CMK (cell line): ENCODE measurements around the gene VAMP8.
"Not testable (repeated sequence)": the region's sequence is repeated elsewhere in the genome, so short reads cannot be mapped to it uniquely, and the experiment has no call there.

Experiments
- DNase-seq: peaks from one replicate; pipeline ENCODE4 v3.0.0-alpha.2; 2010; ENCODE audit warnings: low read depth

Gene VAMP8

GRCh38 chr2:85547089-85547858, 30.1 kb upstream of the VAMP8 start:
- no peak for DNase-seq

GRCh38 chr2:85547859-85548607, 29.4 kb upstream of the VAMP8 start:
- DNase-seq = no peak

DNA sequence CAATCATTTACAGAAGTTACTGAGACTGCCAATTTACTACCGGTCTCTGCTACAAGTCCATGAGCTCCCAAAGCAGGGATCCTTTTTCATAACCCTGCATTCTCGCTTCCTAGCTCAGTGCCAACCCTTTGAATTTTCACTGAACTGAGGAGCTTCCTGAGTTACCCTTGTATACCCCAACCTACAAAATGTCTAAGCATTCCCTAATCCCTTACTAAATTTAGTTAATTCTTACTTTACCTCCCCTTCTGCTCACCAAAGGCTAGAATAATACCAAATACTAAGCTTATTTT, 28.8 kb upstream of the VAMP8 start:
- no peak for DNase-seq

DNA sequence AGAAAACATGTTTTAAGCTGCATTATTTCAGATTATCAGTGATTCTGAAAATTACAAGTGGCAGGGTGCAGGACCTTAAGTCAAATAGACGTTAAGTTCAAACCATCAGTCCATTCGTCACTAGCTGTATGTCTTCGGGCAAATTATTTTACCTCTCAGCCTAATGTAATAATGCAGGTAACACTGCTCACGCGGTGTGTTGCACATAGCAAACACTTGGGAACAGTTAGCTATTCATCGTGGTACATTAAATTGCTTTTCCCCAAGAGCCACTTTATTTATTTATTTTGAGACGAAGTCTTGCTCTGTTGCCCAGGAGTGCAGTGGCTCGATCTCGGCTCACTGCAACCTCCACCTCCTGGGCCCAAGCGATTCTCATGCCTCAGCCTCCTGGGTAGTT, 28.3 kb upstream of the VAMP8 start:
- DNase-seq = no peak

- no peak for DNase-seq
These were observed 27.6 kb upstream of the VAMP8 start for GRCh38 chr2:85549826-85550225.

DNA sequence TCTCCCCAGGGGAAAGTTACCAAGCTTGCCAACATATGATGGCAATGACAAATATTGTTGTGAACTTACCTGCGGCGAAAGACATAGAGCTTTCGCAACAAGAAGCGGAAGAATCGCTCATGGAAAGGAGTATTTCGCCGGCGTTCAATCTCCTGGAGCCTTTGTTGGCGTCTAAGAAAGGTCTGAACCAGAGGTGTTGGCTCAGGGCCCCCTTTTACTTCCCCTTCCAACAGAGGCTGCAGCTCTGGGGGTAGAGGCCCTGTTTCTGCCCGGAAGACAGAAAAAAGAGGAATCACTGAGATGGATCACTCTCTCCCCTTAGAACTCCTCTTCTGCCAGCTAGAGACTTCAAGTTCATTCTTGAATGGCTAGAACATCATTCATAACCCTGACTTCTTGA, 26.9 kb upstream of the VAMP8 start:
- DNase-seq = no peak

DNA sequence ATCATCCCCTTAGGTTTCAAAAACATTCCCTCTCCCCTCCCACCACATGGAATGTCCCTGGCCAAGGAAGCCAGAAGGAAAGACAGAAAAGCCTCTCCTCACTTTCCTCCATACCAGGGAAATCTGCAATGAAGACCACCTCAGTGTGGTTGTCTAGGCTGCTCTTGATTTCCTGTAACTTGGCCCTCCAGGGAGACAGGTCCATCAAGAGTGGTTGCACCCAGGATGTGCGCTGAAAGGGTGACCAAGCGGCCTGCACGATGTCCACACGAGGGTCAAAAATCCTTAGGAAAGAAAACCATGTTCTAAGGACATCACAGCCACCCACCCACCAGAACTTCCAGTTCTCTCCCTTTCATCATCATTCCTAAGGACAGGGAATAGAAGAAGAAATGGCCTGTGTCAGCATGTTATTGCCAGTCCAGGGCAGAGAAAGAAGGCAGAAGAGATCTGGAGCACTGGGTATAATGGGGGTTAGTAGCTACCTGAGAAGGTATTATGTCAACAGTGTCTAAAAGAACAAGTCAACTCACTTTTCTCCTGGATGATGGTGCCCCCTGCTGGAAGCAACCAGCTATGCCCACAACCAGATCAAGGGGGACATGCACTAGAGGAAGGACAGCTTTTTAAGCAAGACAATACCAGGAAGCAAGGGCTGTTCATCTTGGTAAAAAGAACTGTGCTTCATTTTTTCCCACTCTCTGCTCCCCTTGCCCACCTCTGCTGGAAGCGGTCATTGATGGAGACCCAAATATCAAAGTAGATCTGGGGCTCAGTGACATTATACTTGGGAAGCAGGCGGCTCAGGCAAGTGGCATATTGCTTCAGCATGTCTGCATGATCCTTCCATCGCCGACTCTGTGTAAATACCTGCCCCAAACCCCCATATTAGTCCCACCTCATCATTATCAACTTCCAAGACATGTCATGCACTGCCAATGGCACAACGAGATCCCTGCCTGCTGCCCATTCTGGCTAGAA, 25.4 kb upstream of the VAMP8 start:
- DNase-seq = peak; percentile 68

- no peak for DNase-seq
These were observed 24.2 kb upstream of the VAMP8 start for GRCh38 chr2:85553184-85553583.

DNA sequence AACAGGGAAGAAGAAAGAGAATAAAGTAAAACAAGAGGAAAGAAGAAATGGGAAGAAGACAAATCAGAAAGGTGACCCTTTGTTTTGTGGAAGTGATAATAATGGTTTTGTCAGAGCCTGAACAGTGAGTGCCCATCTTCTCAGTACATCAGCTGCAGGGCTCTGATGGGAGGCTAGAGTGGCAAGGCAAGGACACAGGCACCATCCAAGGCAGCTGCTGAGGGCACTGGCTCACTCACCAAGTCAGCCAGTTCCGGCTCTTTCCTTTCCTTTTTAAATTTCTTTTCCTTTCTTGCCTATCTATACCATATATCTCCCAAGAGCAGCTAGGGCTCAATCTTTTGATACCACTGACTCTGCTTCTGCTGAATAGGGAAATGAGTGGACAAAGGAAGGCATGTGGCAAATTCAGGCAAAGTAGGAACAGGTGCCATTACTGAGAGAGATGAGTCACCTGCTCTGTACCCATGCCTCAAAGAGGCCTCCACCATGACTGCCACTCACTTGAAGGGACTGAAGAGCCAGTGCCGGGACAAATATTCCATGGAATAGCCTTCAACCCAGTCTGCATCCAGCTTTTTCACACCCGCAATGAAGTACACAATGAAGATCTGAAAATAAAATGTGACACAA, 22.3 kb upstream of the VAMP8 start:
- no peak for DNase-seq

- DNase-seq = no peak
These were observed 20.3 kb upstream of the VAMP8 start for GRCh38 chr2:85557130-85557529.

GRCh38 chr2:85558160-85558559, 19.2 kb upstream of the VAMP8 start:
- no peak for DNase-seq

DNA sequence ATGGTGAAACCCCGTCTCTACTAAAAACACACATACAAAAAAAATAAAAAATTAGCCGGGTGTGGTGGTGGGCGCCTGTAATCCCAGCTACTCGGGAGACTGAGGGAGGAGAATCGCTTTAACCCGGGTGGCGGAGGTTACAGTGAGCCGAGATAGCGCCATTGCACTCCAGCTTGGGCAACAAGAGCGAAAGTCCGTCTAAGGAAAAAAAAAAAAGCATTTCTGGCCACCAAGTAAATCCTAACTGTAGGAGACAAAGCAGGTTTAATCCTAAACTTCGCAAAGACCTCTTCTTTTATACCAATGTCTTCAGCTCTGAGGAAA, 17.0 kb upstream of the VAMP8 start:
- not testable (repeated sequence) for DNase-seq

DNA sequence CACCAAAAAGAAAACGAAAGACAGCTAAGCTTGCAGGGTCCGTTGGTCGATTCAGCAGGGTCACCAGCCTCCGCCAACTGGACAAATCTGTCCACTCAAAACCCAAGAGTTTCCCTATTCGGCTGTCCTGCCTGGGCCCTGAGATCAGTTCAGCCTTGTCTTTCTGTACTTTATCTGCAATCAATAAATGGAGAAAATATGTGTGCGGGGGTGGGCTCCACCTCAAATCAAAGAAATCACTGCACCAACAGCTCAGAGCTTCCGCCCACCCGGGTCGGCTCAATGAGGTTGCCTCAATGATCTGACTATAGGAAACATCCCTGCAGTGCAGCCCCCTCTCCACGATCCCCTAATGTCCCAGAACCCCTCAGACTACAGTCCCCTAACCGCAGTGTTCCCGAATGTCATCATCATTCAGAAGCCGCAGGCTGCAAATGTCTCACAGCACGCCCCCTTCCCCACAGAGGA, 16.5 kb upstream of the VAMP8 start:
- no peak for DNase-seq

- peak; percentile 88 for DNase-seq
These were observed 15.8 kb upstream of the VAMP8 start, which contains the start of gene GGCX for GRCh38 chr2:85561280-85562212. Gene GGCX (minus strand): TSS chr2:85561493. CDS start chr2:85561428, 65 bp downstream.

- DNase-seq = no peak
These were observed 13.2 kb upstream of the VAMP8 start for GRCh38 chr2:85564144-85564563.

DNA sequence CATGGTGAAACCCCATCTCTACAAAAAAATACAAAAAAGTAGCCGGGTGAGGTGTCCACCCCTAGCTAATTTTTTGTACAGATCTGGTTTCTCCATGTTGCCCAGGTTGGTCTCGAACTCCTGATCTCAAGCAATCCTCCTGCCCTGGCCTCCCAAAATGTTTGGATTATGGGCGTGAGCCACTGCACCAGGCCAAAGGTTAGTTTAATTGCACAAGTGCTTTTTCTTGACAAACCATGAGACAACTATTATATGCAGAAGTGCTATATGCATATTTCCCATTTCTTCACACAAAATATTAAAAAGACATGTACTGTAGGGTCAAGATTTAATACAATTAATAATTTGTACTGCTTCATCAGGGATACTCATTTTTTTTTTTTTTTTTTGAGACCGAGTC, 11.1 kb upstream of the VAMP8 start:
- DNase-seq = no peak

DNA sequence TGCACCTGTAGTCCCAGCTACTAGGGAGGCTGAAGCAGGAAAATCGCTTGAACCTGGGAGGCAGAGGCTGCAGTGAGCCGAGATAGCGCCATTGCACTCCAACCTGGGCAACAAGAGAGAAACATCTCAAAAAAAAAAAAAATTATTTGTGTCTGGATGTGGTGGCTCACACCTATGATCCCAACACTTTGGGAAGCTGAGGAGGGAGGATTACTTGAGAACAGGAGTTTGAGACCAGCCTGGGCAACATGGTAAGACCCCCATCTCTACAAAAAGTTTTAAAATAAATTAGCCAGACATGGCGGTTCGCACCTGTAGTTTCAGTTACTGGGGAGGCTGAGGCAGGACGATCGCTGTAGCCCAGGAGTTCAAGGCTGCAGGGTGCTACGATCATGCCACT, 1.6 kb upstream of the VAMP8 start:
- no peak for DNase-seq

- no peak for DNase-seq
These were observed 362 bp upstream of the VAMP8 start for GRCh38 chr2:85577063-85577385.

GRCh38 chr2:85578243-85579180, 1.1 kb downstream of the VAMP8 start:
- no peak for DNase-seq
